HG03103 (cell line): Measurements from ENCODE around the gene CKMT1B.
"Not testable (repeated sequence)": the region's sequence is repeated elsewhere in the genome, so short reads cannot be mapped to it uniquely, and the experiment has no call there.

ENCODE experiments used
- ATAC-seq: cut with Tn5 transposase; IDR thresholded peaks from one replicate; pipeline ENCODE4 v1.9.1; 2021; ENCODE audit warnings: low read depth; ENCODE audit not compliant: unreplicated experiment

CKMT1B gene

DNA sequence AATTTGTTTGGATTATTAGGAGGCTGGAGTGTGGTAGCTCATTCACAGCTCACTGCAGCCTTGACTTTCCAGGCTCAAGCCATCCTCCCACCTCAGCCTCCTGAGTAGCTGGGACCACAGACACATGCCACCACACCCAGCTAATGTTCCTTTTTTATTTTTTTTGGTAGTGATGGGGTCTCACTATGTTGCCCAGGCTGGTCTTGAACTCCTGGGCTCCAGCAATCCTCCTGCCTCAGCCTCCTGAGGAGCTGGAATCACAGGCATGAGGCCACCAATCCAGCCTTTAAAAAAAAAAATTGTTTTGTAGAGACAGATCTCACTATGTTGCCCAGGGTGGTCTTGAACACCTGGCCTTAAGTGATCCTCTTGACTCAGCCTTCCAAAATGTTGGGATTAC is 33.1 kb downstream of the CKMT1B start:
- not testable (repeated sequence) for ATAC-seq

DNA sequence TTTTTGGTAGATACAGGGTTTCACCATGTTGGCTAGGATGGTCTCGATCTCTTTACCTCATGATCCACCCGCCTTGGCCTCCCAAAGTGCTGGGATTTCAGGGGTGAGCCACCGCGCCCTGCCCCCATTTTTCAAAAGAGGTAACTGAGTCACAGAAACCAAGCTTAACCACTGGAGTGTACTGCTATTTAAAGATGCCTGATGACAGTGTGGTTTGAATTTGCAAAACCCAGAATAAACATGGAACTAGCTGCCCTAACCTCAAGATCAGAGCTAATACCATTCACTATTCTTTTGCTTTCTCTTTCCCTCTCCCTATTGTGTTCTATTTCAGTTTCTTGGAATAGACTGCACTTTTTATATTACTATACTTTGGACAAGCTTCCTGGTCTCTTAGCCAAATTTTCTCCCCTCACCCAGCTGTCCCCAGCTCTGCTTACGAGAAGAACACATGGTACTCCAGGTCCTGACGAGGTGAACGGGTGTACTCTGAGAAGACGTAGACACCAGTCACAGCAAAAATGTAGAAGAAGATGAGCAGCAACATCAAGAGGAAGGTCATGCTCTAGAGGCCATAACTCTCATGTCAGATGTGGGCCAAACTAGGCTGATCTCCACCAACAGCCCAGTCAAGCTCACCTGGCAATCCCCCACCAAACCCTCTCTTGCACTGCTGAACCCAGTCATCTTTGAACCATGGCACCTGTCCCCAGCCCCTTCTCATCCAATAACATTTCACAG is 44.8 kb downstream of the CKMT1B start:
- ATAC-seq = not testable (repeated sequence)
